ENCODE results near the gene TRIO.

Gene TRIO

DNA sequence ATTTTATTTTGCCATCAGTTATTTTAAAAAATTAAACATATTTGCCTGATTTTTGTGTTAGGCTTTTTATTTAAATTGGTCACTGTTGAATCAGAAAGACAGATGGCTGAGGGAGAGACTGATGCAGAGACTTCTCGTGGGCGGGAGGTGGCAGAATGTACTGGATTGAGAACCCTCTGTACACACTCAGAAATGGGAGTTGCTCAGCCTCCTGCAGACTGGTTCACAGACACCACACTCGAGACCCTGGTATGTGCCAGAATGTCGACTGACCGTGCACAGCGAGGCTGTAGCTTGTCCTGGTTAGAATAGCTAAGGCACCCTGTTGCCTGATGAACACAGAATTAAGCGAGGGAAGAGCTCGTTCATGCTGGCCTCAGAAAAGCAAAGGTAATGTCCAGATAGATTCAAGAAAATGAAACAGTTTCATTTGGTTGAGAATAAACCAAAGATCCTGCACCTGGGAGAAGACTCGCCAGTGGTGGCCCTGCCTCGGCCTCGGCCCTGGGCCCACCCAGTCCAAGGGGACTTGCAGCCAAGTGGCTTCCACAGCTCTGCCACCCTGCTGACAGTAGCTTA is 367.1 kb downstream of the TRIO start:
- TF ChIP-seq POLR2AphosphoS5 (IDR thresholded peaks at IDR 0.05; ENCODE audit: low read depth, low read length) (no peak), SIN3A (IDR thresholded peaks at IDR 0.05; ENCODE audit: borderline replicate concordance, insufficient read depth, low read length) (no peak), TAF1 (IDR thresholded peaks at IDR 0.05; ENCODE audit: borderline replicate concordance, insufficient read depth, low read length) (no peak), FOXP2 (optimal IDR thresholded peaks at IDR 0.05; ENCODE audit: borderline replicate concordance, extremely low read depth, extremely low read length, insufficient read depth) (no peak)
- TF ChIP-seq, protein P1, sequence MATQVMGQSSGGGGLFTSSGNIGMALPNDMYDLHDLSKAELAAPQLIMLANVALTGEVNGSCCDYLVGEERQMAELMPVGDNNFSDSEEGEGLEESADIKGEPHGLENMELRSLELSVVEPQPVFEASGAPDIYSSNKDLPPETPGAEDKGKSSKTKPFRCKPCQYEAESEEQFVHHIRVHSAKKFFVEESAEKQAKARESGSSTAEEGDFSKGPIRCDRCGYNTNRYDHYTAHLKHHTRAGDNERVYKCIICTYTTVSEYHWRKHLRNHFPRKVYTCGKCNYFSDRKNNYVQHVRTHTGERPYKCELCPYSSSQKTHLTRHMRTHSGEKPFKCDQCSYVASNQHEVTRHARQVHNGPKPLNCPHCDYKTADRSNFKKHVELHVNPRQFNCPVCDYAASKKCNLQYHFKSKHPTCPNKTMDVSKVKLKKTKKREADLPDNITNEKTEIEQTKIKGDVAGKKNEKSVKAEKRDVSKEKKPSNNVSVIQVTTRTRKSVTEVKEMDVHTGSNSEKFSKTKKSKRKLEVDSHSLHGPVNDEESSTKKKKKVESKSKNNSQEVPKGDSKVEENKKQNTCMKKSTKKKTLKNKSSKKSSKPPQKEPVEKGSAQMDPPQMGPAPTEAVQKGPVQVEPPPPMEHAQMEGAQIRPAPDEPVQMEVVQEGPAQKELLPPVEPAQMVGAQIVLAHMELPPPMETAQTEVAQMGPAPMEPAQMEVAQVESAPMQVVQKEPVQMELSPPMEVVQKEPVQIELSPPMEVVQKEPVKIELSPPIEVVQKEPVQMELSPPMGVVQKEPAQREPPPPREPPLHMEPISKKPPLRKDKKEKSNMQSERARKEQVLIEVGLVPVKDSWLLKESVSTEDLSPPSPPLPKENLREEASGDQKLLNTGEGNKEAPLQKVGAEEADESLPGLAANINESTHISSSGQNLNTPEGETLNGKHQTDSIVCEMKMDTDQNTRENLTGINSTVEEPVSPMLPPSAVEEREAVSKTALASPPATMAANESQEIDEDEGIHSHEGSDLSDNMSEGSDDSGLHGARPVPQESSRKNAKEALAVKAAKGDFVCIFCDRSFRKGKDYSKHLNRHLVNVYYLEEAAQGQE (IDR thresholded peaks at IDR 0.05; ENCODE audit: insufficient read depth in 1 of 2, low read depth in 2 of 2, low read length in 2 of 2) = no peak

- TF ChIP-seq POLR2AphosphoS5 (IDR thresholded peaks at IDR 0.05; ENCODE audit: low read depth, low read length) (no peak), SIN3A (IDR thresholded peaks at IDR 0.05; ENCODE audit: borderline replicate concordance, insufficient read depth, low read length) (no peak), FOXP2 (optimal IDR thresholded peaks at IDR 0.05; ENCODE audit: borderline replicate concordance, extremely low read depth, extremely low read length, insufficient read depth) (no peak)
Observed at GRCh38 chr5:14510880-14511279, 367.7 kb downstream of the TRIO start.

- no peak for TF ChIP-seq POLR2AphosphoS5 (IDR thresholded peaks at IDR 0.05; ENCODE audit: low read depth, low read length)
- no peak for TF ChIP-seq TAF1 (IDR thresholded peaks at IDR 0.05; ENCODE audit: borderline replicate concordance, insufficient read depth, low read length)
- TF ChIP-seq SIN3A (IDR thresholded peaks at IDR 0.05; ENCODE audit: borderline replicate concordance, insufficient read depth, low read length) = no peak
- TF ChIP-seq, protein P1 (IDR thresholded peaks at IDR 0.05; ENCODE audit: insufficient read depth in 1 of 2, low read depth in 2 of 2, low read length in 2 of 2) = no peak
- no peak for TF ChIP-seq FOXP2 (optimal IDR thresholded peaks at IDR 0.05; ENCODE audit: borderline replicate concordance, extremely low read depth, extremely low read length, insufficient read depth)
Observed at GRCh38 chr5:14512574-14512973, 369.4 kb downstream of the TRIO start.

- no peak for TF ChIP-seq POLR2AphosphoS5 (IDR thresholded peaks at IDR 0.05; ENCODE audit: low read depth, low read length)
Observed at GRCh38 chr5:14513266-14513665, 370.1 kb downstream of the TRIO start.

GRCh38 chr5:14516901-14517300 is 373.8 kb downstream of the TRIO start:
- TF ChIP-seq FOXP2 (optimal IDR thresholded peaks at IDR 0.05; ENCODE audit: borderline replicate concordance, extremely low read depth, extremely low read length, insufficient read depth) (no peak), POLR2AphosphoS5 (IDR thresholded peaks at IDR 0.05; ENCODE audit: low read depth, low read length) (no peak), SIN3A (IDR thresholded peaks at IDR 0.05; ENCODE audit: borderline replicate concordance, insufficient read depth, low read length) (no peak), TAF1 (IDR thresholded peaks at IDR 0.05; ENCODE audit: borderline replicate concordance, insufficient read depth, low read length) (no peak)
- TF ChIP-seq, protein P1 (IDR thresholded peaks at IDR 0.05; ENCODE audit: insufficient read depth in 1 of 2, low read depth in 2 of 2, low read length in 2 of 2) = no peak

DNA sequence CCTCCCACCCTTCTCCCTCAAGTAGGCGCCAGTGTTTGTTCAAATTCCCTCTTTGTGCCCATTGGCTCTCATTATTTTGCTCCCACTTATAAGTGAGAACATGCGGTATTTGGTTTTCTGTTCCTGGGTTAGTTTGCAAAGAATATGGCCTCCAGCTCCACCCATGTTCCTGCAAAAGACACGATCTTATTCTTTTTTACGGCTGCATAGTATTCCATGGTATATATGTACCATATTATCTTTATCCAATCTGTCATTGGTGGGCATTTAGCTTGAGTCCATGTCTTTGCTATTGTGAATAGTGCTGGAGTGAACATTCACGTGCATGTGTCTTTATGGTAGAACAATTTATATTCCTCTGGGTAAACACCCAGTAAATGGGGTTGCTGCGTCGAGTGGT is 375.5 kb downstream of the TRIO start:
- TF ChIP-seq SIN3A (IDR thresholded peaks at IDR 0.05; ENCODE audit: borderline replicate concordance, insufficient read depth, low read length) (no peak), TAF1 (IDR thresholded peaks at IDR 0.05; ENCODE audit: borderline replicate concordance, insufficient read depth, low read length) (no peak), POLR2AphosphoS5 (IDR thresholded peaks at IDR 0.05; ENCODE audit: low read depth, low read length) (no peak), FOXP2 (optimal IDR thresholded peaks at IDR 0.05; ENCODE audit: borderline replicate concordance, extremely low read depth, extremely low read length, insufficient read depth) (no peak)
- TF ChIP-seq, protein P1 (IDR thresholded peaks at IDR 0.05; ENCODE audit: insufficient read depth in 1 of 2, low read depth in 2 of 2, low read length in 2 of 2) = no peak

Measured in PFSK-1 (cell line).